BJ (cell line): ENCODE measurements around the gene RPS15. TPM values are rescaled to one million over a fixed set of nuclear protein-coding genes. Genes with fewer than 3 reads are reported as not detected.

Source experiments
- CTCF ChIA-PET: fragments of 350-600 bp; formaldehyde crosslinking; extraction: SDS; loops from one replicate; lab custom pipeline; 2021; ENCODE audit warnings: antibody characterized with exemption, inconsistent platforms; lab: Yijun Ruan, JAX
- POLR2A ChIA-PET: fragments of 300-600 bp; sonication (Branson Sonifier 250); formaldehyde crosslinking; extraction: SDS; loops from one replicate; lab custom pipeline; 2021; ENCODE audit warnings: antibody characterized with exemption; lab: Charles Lee
- DNase-seq: peaks from one replicate; pipeline ENCODE4 v3.0.0-alpha.2; 2011; ENCODE audit warnings: low read depth
- H3K27me3 ChIP-seq: 2 replicates; pipeline ENCODE4 v1.6.0; 2011; ENCODE audit warnings: low read length; ENCODE audit not compliant: control insufficient read depth, insufficient read depth
- H3K36me3 ChIP-seq: 2 replicates; pipeline ENCODE4 v1.5.1; 2011; ENCODE audit warnings: low read length; ENCODE audit not compliant: control insufficient read depth, insufficient read depth
- H3K4me3 ChIP-seq: 2 replicates; pipeline ENCODE4 v1.5.1; 2011; ENCODE audit warnings: low read depth, mild to moderate bottlenecking, control low read depth, low read length
- polyA plus RNA-seq: library from polyadenylated mRNA; depleted of rRNA; stranded (reverse); fragments of >200 nt; gene quantifications from 2 replicates; pipeline ENCODE4 v1.2.3, GENCODE V29; 2011
- TF ChIP-seq, protein P1 (sequence below): IDR thresholded peaks from 2 replicates; pipeline ENCODE4 v1.5.1; 2011; ENCODE audit warnings: low read depth, mild to moderate bottlenecking, control low read depth, inconsistent platforms, low read length, moderate library complexity; ENCODE audit not compliant: insufficient read depth

The RPS15 gene
- polyA plus RNA-seq, 1 experiment, result 1,597 TPM

DNA sequence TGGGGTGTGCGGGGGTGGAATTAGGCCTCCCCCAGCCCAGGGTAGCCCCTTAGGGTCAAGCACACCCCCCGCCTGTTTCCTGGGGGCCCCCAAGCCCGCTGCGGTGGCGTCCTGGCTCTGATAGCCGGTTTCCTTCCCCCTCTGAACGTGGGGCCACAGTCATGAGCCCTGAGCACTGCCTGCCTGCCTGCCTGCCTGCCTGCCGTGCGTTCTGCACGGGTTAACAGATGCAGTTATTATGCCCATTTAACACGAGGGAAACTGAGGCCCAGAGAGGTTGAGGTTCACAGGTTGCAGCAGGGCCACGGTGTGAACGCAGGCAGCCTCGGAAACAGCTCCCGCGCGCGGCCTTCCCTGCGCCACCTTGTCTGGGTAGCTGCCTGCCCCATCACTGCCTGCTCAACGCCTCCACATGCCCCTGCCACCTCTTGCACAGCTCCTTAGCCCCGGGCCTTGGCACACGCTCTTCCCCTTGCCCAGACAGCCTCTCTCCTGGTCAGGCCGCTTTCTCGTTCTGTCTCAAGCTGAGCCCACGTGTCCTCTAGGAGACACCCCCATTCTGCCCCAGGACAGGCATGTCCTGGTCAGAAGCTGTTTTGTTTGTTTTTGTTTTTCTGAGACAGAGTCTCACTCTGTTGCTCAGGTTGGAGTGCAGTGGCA, 35.7 kb upstream of the RPS15 start:
- ChIA-PET POLR2A (no interaction called here), CTCF (interaction anchor here (0.6 to 1.8 kb wide), 8 partner anchors 42 to 158 kb away, joined by 3 to 5 read pairs (median 3); no protein-coding TSS in a partner anchor)
- Histone ChIP-seq H3K4me3 (no peak overlapping the region), H3K36me3 (no peaks in the 10 kb centered on the region), H3K27me3 (no peaks in the 10 kb centered on the region)
- DNase-seq, result no peak
- TF ChIP-seq, protein P1, sequence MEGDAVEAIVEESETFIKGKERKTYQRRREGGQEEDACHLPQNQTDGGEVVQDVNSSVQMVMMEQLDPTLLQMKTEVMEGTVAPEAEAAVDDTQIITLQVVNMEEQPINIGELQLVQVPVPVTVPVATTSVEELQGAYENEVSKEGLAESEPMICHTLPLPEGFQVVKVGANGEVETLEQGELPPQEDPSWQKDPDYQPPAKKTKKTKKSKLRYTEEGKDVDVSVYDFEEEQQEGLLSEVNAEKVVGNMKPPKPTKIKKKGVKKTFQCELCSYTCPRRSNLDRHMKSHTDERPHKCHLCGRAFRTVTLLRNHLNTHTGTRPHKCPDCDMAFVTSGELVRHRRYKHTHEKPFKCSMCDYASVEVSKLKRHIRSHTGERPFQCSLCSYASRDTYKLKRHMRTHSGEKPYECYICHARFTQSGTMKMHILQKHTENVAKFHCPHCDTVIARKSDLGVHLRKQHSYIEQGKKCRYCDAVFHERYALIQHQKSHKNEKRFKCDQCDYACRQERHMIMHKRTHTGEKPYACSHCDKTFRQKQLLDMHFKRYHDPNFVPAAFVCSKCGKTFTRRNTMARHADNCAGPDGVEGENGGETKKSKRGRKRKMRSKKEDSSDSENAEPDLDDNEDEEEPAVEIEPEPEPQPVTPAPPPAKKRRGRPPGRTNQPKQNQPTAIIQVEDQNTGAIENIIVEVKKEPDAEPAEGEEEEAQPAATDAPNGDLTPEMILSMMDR, result no peak

DNA sequence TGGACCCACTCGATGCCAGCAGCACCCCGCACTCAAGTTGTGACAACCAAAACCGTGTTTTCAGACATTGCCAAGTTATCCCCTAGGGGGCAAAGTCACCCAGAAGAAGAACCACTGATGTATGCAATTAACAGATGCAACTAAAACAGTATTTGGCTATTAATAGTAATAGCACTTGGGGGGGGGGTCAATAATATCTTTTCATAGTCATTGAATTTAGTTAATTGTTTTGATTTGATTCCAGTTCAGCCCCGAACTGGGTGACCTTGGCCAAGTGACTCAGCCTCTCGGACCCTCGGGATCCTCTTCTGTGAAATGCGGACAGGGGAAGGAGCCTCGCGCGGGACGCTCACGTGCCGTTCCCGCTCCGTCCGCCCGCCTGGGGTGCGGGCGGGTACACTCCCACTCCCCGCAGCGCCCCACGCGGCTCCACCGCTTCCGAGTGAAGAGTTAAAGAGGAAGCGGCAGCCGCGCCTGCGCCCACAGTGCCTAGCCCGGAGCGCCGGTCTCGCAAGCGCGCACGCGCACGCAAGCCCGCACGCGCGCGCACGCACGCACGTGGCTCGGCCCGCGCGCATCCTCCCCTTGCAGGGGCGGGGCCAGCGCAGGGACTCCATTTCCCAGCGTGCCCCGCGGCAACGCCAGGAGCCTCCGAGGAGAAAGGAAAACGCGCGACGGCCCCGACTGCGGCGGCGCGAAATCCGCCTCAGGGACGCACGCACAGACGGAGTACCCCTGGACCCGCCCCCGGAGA, 31.2 kb upstream of the RPS15 start:
- CTCF ChIA-PET, result interaction anchor here (2.1 kb wide), 1 partner anchor 92 kb away, joined by 4 read pairs; no protein-coding TSS in a partner anchor
- POLR2A ChIA-PET, result no interaction called here

DNA sequence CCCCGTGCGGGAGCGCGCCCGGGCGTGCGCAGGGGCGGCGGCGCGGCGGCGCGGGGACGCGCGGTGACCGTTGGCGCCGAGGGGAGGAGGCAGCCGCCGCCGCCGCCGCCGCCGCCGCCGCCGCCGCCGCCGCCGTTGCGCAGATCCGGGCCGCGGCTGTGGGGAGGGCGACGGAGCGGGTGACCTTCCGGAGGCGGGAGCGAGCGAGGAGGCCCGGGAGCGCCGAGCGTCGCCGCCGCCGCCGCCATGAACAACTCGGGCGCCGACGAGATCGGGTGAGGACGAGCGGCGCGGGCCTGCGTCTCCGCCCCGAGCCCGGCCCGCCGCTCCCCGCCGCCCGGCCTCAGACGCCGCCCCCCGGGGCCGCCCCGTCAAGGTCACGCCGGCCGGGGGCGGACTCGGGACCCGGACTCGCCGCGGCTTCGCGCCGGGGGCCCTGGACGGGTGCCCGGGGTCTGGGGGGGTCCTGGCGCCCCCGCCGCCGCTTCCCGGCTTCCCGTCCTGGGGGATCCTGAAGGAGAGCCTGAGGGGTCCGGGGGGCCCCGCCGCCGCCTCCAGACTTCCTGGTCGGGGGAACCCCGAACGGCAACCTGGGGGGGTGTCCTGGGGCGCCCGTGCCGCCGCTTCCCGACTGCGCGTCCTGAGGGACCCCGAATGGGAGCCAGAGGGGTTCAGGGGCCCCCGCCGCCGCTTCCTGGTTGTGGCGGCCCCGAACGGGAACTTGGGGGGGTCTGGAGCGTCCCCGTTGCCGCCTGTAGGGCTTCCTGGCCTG, 30.5 kb upstream of the RPS15 start, which contains the start of gene DAZAP1:
Gene DAZAP1 (plus strand): TSS at position 59 of the 772 bp plus-strand sequence. CDS start 188 bp downstream, at position 247.
- TF ChIP-seq, protein P1, result no peak
- H3K27me3 ChIP-seq, result no peaks in the 10 kb centered on the region
- H3K36me3 ChIP-seq, result peaks cover 3% of the 10 kb centered on the region
- H3K4me3 ChIP-seq, result peak within 1 kb of the TSS; percentile 92
- DNase-seq, result no peak
- ChIA-PET CTCF (interaction anchor here (0.6 kb wide), 1 partner anchor 38 kb away, joined by 3 read pairs; no protein-coding TSS in a partner anchor), POLR2A (no interaction called here)

More for the DNA sequence above, 31.2 kb upstream of the RPS15 start:
- Histone ChIP-seq H3K27me3 (no peaks in the 10 kb centered on the region), H3K36me3 (peaks cover 3% of the 10 kb centered on the region), H3K4me3 (peak overlapping the region; percentile 66)
- TF ChIP-seq, protein P1, result peak; percentile 64
- DNase-seq, result peak; percentile 85

DNA sequence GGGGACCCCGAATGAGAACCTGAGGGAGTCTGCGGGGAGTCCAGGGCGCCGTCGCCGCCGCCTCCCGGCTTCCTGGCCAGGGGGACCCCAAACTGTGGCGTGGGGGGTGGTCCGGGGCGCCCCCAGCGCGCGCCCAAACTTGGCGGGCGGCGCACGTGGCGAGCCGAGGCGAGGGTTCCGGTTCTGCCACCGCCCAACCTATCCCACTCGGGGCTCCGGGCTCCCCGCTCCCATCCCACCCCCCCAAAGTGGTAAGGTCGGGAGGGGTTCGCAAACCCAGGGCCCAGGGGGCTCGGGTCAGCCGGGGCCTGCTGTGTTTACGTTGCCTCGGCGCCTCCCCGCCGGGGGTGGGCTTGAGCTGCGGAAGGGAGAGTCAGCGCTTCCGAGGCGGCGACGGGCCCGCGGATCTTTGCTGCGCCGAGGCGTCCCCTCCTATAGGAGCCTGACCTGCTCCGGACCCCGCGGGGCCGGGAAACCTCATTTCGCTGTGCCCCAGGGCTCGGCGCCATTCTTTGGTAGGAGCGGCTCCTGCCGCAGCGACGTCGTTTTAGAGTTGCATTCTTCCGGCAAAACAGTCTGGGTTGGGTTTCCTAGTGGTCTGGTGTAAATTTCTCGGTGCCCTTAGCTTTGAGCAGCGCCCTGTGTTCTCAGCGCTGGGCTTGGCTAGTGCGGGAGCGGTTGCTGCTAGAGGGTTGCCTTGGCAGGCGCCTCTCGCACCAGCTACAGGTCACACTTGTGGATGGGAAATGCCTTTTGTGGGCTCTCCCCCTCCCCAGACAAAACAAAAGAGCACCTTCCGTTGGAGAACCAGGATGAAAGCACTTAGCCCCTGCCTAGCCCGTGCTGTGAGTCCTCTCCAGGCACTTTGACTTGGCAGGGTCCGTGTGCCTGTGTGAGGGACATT, 29.6 kb upstream of the RPS15 start:
- TF ChIP-seq, protein P1, result no peak
- CTCF ChIA-PET, result interaction anchor here (0.6 to 0.8 kb wide), 2 partner anchors 15 to 37 kb away, joined by 3 read pairs; no protein-coding TSS in a partner anchor
- no peak for DNase-seq
- Histone ChIP-seq H3K4me3 (peak overlapping the region; percentile 92), H3K27me3 (no peaks in the 10 kb centered on the region), H3K36me3 (peaks cover 8% of the 10 kb centered on the region)
- POLR2A ChIA-PET, result no interaction called here
